HCT116 (cell line): ENCODE measurements around the gene TMED10.

Experiments
- CTCF ChIP-seq, 3 experiments: fragments of 200-600 bp in 1 of 3; sonication (generic) in 1 of 3; IDR thresholded peaks in 2 of 3; conservative IDR thresholded peaks in 1 of 3; 2 replicates each; pipeline ENCODE4 v1.5.1; 2012 to 2017; ENCODE audit warnings: low read depth in 2 of 3, low read length in 2 of 3, antibody characterized with exemption in 1 of 3, borderline replicate concordance in 1 of 3, control low read depth in 1 of 3, mild to moderate bottlenecking in 1 of 3, mixed read lengths in 1 of 3, mixed run types in 1 of 3, moderate library complexity in 1 of 3; ENCODE audit not compliant: insufficient read depth in 1 of 3
- SIN3A ChIP-seq: IDR thresholded peaks from 2 replicates; pipeline ENCODE4 v1.6.1; 2012; ENCODE audit warnings: low read depth
- YY1 ChIP-seq: IDR thresholded peaks from 2 replicates; pipeline ENCODE4 v1.6.1; 2011; ENCODE audit warnings: low read length, low read depth, moderate library complexity, mild to moderate bottlenecking; ENCODE audit not compliant: insufficient replicate concordance; ENCODE audit errors: extremely low read depth

GRCh38 chr14:75126679-75127473 is 49.5 kb downstream of the TMED10 start, which contains the start of gene NEK9:
- TF ChIP-seq YY1 (peak; percentile 82), CTCF (IDR thresholded peaks at IDR 0.05 in 2 of 3, conservative IDR thresholded peaks at IDR 0.05 in 1 of 3; ENCODE audit: borderline replicate concordance in 1 of 3, insufficient read depth in 1 of 3, low read depth in 2 of 3, low read length in 2 of 3) (no peak), SIN3A (peak; percentile 90)
